A673 (cell line): ENCODE data around the gene ITIH2. TPM values are rescaled to one million over a fixed set of nuclear protein-coding genes. Genes with fewer than 3 reads are reported as not detected.
"Not testable (repeated sequence)": the region's sequence is repeated elsewhere in the genome, so short reads cannot be mapped to it uniquely, and the experiment has no call there.

Source experiments
- BruUV-seq: library from RNA; stranded (reverse); fragments of 400-500 nt; replicated peaks from 2 replicates; lab custom pipeline; 2021; lab: Mats Ljungman, UMichigan
- CTCF ChIA-PET: fragments of 300-600 bp; sonication (Branson Sonifier 250); formaldehyde crosslinking; loops from one replicate; lab custom pipeline; 2022; ENCODE audit warnings: antibody characterized with exemption; lab: Charles Lee
- POLR2A ChIA-PET: fragments of 300-600 bp; sonication (Branson Sonifier 250); formaldehyde crosslinking; loops from one replicate; lab custom pipeline; 2022; ENCODE audit warnings: antibody characterized with exemption; ENCODE audit not compliant: low non-redundant PET; lab: Charles Lee
- DNase-seq: peaks from one replicate; pipeline ENCODE4 v3.0.0-alpha.2; 2015; ENCODE audit warnings: low spot score
- H3K27ac ChIP-seq: fragments of 200-600 bp; sonication (generic); 2 replicates; pipeline ENCODE4 v1.5.1; 2016; ENCODE audit warnings: mixed run types, low read depth, mild to moderate bottlenecking, mixed read lengths, antibody characterized with exemption, low read length; ENCODE audit not compliant: poor library complexity, severe bottlenecking
- H3K27me3 ChIP-seq: fragments of 200-600 bp; sonication (generic); replicated peaks from 2 replicates; pipeline ENCODE4 v1.6.1; 2017; ENCODE audit warnings: mixed run types, low read depth, mild to moderate bottlenecking, mixed read lengths, antibody characterized with exemption, low read length; ENCODE audit not compliant: insufficient read depth, poor library complexity
- H3K36me3 ChIP-seq: fragments of 200-600 bp; sonication (generic); 2 replicates; pipeline ENCODE4 v1.6.1; 2016; ENCODE audit warnings: mixed run types, mild to moderate bottlenecking, mixed read lengths, antibody characterized with exemption, low read length; ENCODE audit not compliant: insufficient read depth, poor library complexity, severe bottlenecking
- H3K4me1 ChIP-seq: fragments of 200-600 bp; sonication (generic); 2 replicates; pipeline ENCODE4 v1.6.1; 2017; ENCODE audit warnings: mixed run types, mild to moderate bottlenecking, mixed read lengths, antibody characterized with exemption, low read length; ENCODE audit not compliant: insufficient read depth, poor library complexity, severe bottlenecking
- H3K4me3 ChIP-seq: fragments of 200-600 bp; sonication (generic); 2 replicates; pipeline ENCODE4 v1.5.1; 2016; ENCODE audit warnings: low read depth, mixed run types, mild to moderate bottlenecking, mixed read lengths, low read length; ENCODE audit not compliant: poor library complexity, severe bottlenecking
- H3K9me3 ChIP-seq: fragments of 200-600 bp; sonication (generic); 2 replicates; pipeline ENCODE4 v1.6.1; 2016; ENCODE audit warnings: mixed run types, low read depth, mild to moderate bottlenecking, mixed read lengths, antibody characterized with exemption, low read length; ENCODE audit not compliant: poor library complexity, severe bottlenecking
- CTCF ChIP-seq: fragments of 300-800, 200-600 bp; sonication (generic); conservative IDR thresholded peaks from 2 replicates; pipeline ENCODE4 v1.5.1; 2017; ENCODE audit warnings: low read depth, mild to moderate bottlenecking, antibody characterized with exemption, low read length, moderate library complexity, mixed read lengths
- EZH2 ChIP-seq: fragments of 200-600 bp; sonication (generic); IDR thresholded peaks from 2 replicates; pipeline ENCODE4 v1.6.1; 2017; ENCODE audit warnings: borderline replicate concordance, low read depth, mild to moderate bottlenecking, mixed read lengths, antibody characterized with exemption, low read length; ENCODE audit not compliant: poor library complexity, severe bottlenecking
- intact Hi-C: fragments of 100-400 bp; cut with micrococcal nuclease; formaldehyde crosslinking; loops from one replicate; pipeline ENCODE4 v1.10.0; 2022; ENCODE audit not compliant: unreplicated experiment
- total RNA-seq: library from RNA; stranded (reverse); gene quantifications from 2 replicates; pipeline ENCODE4 v1.2.3, GENCODE V29; 2021

Gene ITIH2
- total RNA-seq, 1 experiment from 2014 or later, result not detected

- CTCF ChIA-PET, H3K36me3 ChIP-seq, intact Hi-C loops, DNase-seq, H3K4me1 ChIP-seq, POLR2A ChIA-PET, BruUV-seq, H3K4me3 ChIP-seq, H3K27ac ChIP-seq, H3K9me3 ChIP-seq, H3K27me3 ChIP-seq: not testable (repeated sequence)
Measured at GRCh38 chr10:7692368-7692767, 10.7 kb upstream of the ITIH2 start.

GRCh38 chr10:7693194-7693593 is 9.9 kb upstream of the ITIH2 start:
- H3K4me3 ChIP-seq, POLR2A ChIA-PET, H3K4me1 ChIP-seq, H3K36me3 ChIP-seq, BruUV-seq, H3K27ac ChIP-seq, intact Hi-C loops, H3K9me3 ChIP-seq, CTCF ChIA-PET, H3K27me3 ChIP-seq, DNase-seq: not testable (repeated sequence)

GRCh38 chr10:7696545-7696944 is 6.6 kb upstream of the ITIH2 start:
- no peaks in the 10 kb centered on the region for H3K27me3 ChIP-seq
- TF ChIP-seq CTCF (no peak), EZH2 (no peak)
- no TSS peak for BruUV-seq
- no peak overlapping the region for H3K27ac ChIP-seq
- no peaks in the 10 kb centered on the region for H3K36me3 ChIP-seq
- H3K9me3 ChIP-seq, result no peaks in the 10 kb centered on the region
- intact Hi-C loops, result no loop called here
- CTCF ChIA-PET, result no interaction called here
- POLR2A ChIA-PET, result no interaction called here
- H3K4me1 ChIP-seq, result no peaks in the 10 kb centered on the region
- DNase-seq, result no peak
- no peak overlapping the region for H3K4me3 ChIP-seq

- no peaks in the 10 kb centered on the region for H3K36me3 ChIP-seq
- CTCF ChIA-PET, result no interaction called here
- POLR2A ChIA-PET, result no interaction called here
Measured at GRCh38 chr10:7697426-7697825, 5.7 kb upstream of the ITIH2 start.

More at GRCh38 chr10:7697426-7697825, 5.7 kb upstream of the ITIH2 start:
- TF ChIP-seq EZH2, result no peak
- TF ChIP-seq CTCF, result no peak
- no TSS peak for BruUV-seq
- H3K9me3 ChIP-seq, result no peaks in the 10 kb centered on the region
- H3K27ac ChIP-seq, result no peak overlapping the region
- H3K4me1 ChIP-seq, result no peaks in the 10 kb centered on the region
- H3K4me3 ChIP-seq, result no peak overlapping the region
- intact Hi-C loops, result no loop called here
- H3K27me3 ChIP-seq, result no peaks in the 10 kb centered on the region
- no peak for DNase-seq
